Astrocyte of the hippocampus (primary cell): Measurements from ENCODE around the gene WASHC1.
A peak's percentile ranks its signal among the peaks of the same experiment; 100 is the strongest.
"Not testable (repeated sequence)": the region's sequence is repeated elsewhere in the genome, so short reads cannot be mapped to it uniquely, and the experiment has no call there.

Experiments
- DNase-seq: peaks from one replicate; pipeline ENCODE4 v3.0.0; 2011; ENCODE audit warnings: low read depth, low spot score

WASHC1 gene

DNA sequence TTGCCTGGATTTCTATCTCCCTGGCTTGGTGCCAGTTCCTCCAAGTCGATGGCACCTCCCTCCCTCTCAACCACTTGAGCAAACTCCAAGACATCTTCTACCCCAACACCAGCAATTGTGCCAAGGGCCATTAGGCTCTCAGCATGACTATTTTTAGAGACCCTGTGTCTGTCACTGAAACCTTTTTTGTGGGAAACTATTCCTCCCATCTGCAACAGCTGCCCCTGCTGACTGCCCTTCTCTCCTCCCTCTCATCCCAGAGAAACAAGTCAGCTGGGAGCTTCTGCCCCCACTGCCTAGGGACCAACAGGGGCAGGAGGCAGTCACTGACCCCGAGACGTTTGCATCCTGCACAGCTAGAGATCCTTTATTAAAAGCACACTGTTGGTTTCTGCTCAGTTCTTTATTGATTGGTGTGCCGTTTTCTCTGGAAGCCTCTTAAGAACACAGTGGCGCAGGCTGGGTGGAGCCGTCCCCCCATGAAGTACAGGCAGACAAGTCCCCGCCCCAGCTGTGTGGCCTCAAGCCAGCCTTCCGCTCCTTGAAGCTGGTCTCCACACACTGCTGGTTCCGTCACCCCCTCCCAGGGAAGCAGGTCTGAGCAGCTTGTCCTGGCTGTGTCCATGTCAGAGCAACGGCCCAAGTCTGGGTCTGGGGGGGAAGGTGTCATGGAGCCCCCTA lies 15.0 kb downstream of the WASHC1 start:
- not testable (repeated sequence) for DNase-seq

DNA sequence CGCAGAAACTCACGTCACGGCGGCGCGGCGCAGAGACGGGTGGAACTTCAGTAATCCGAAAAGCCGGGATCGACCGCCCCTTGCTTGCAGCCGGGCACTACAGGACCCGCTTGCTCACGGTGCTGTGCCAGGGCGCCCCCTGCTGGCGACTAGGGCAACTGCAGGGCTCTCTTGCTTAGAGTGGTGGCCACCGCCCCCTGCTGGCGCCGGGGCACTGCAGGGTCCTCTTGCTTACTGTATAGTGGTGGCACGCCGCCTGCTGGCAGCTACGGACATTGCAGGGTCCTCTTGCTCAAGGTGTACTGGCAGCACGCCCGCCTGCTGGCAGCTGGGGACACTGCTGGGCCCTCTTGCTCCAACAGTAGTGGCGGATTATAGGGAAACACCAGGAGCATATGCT lies 18.1 kb downstream of the WASHC1 start:
- not testable (repeated sequence) for DNase-seq

DNA sequence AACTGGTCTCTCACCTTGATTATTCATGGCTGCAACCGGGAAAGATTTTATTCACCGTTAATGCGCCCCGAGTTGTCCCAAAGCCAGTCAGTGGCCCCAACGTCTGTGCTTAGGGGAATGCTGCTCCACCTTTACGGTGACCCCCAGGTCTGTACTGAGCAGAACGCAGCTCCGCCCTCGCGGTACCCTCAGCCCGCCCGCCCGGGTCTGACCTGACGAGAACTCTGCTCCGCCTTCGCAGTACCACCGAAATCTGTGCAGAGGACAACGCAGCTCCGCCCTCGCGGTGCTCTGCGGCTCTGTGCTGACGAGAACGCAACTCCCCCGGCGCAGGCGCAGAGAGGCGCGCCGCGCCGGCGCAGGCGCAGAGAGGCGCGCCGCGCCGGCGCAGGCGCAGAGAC lies 18.6 kb downstream of the WASHC1 start:
- DNase-seq = peak; percentile 3

DNA sequence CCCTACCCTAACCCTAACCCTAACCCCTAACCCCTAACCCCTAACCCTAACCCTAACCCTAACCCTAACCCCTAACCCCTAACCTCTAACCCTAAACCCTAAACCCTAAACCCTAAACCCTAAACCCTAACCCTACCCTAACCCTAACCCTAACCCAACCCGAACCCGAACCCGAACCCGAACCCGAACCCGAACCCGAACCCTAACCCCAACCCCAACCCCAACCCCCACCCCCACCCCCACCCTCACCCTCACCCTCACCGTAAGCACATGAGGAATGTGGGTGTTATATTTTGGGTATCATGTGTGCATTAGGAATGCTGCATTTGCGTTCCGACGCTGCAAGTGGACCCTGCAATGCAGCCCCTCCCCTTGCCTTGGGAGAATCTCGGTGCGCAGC lies 19.0 kb downstream of the WASHC1 start:
- peak; percentile 5 for DNase-seq
